GDM1 (cell line): ENCODE results near the gene BIRC2.

Source experiments
- DNase-seq: peaks from one replicate; lab custom pipeline; 2025; lab: John Stamatoyannopoulos, UW

The BIRC2 gene

GRCh38 chr11:102375720-102376399 lies 28.8 kb downstream of the BIRC2 start:
- DNase-seq = no peak

- no peak for DNase-seq
These were observed 30.9 kb downstream of the BIRC2 start for GRCh38 chr11:102377891-102378290.

GRCh38 chr11:102378818-102379217 lies 31.8 kb downstream of the BIRC2 start:
- DNase-seq = no peak

- no peak for DNase-seq
These were observed 35.4 kb downstream of the BIRC2 start for GRCh38 chr11:102382384-102382783.

GRCh38 chr11:102383839-102384238 lies 36.8 kb downstream of the BIRC2 start:
- DNase-seq = no peak

- no peak for DNase-seq
These were observed 37.5 kb downstream of the BIRC2 start for GRCh38 chr11:102384419-102385079.

- no peak for DNase-seq
These were observed 38.3 kb downstream of the BIRC2 start for GRCh38 chr11:102385085-102386007.

GRCh38 chr11:102386136-102386734 lies 39.2 kb downstream of the BIRC2 start:
- no peak for DNase-seq

GRCh38 chr11:102387043-102387781 lies 40.2 kb downstream of the BIRC2 start:
- no peak for DNase-seq

GRCh38 chr11:102389253-102389652 lies 42.2 kb downstream of the BIRC2 start:
- DNase-seq = no peak

GRCh38 chr11:102390667-102391465 lies 43.9 kb downstream of the BIRC2 start:
- DNase-seq = peak; percentile 26

- DNase-seq = no peak
These were observed 44.7 kb downstream of the BIRC2 start for GRCh38 chr11:102391549-102392237.

- no peak for DNase-seq
These were observed 46.3 kb downstream of the BIRC2 start for GRCh38 chr11:102393272-102393730.

GRCh38 chr11:102395720-102396393 lies 48.8 kb downstream of the BIRC2 start:
- DNase-seq = no peak

- DNase-seq = no peak
These were observed 49.9 kb downstream of the BIRC2 start for GRCh38 chr11:102396708-102397563.

- no peak for DNase-seq
These were observed 51.3 kb downstream of the BIRC2 start for GRCh38 chr11:102398297-102398696.

GRCh38 chr11:102399189-102399588 lies 52.2 kb downstream of the BIRC2 start:
- no peak for DNase-seq

- no peak for DNase-seq
These were observed 53.6 kb downstream of the BIRC2 start for GRCh38 chr11:102400603-102401002.
